Retinal pigment epithelial cell (primary cell): Measurements from ENCODE around the gene SUCO.

Experiments used
- DNase-seq: peaks from one replicate; pipeline ENCODE4 v3.0.0-alpha.2; 2010; ENCODE audit warnings: low read depth
- H3K4me3 ChIP-seq: 2 replicates; pipeline ENCODE4 v1.5.1; 2011; ENCODE audit warnings: mild to moderate bottlenecking, low read length, control low read depth, moderate library complexity
- CTCF ChIP-seq: conservative IDR thresholded peaks from 2 replicates; pipeline ENCODE4 v1.5.1; 2011; ENCODE audit warnings: low read depth, low read length, control low read depth, inconsistent platforms

Gene SUCO

GRCh38 chr1:172653015-172653709, 120.2 kb downstream of the SUCO start:
- no peak for DNase-seq
- TF ChIP-seq CTCF, result no peak
- H3K4me3 ChIP-seq, result no peak overlapping the region

GRCh38 chr1:172654535-172654934, 121.6 kb downstream of the SUCO start:
- no peak overlapping the region for H3K4me3 ChIP-seq
- DNase-seq, result no peak
- no peak for TF ChIP-seq CTCF

GRCh38 chr1:172656576-172656975, 123.6 kb downstream of the SUCO start:
- DNase-seq, result no peak
- no peak overlapping the region for H3K4me3 ChIP-seq
- TF ChIP-seq CTCF, result no peak

GRCh38 chr1:172657586-172657985, 124.6 kb downstream of the SUCO start:
- H3K4me3 ChIP-seq, result no peak overlapping the region
- TF ChIP-seq CTCF, result no peak
- no peak for DNase-seq

- TF ChIP-seq CTCF, result no peak
- H3K4me3 ChIP-seq, result no peak within 1 kb of the TSS
- DNase-seq, result no peak
Measured at GRCh38 chr1:172658871-172659453, 126.0 kb downstream of the SUCO start, which contains the start of gene FASLG. FASLG (plus strand) TSS chr1:172659103; CDS start chr1:172659202, 99 bp downstream.

GRCh38 chr1:172661107-172661506, 128.2 kb downstream of the SUCO start:
- no peak overlapping the region for H3K4me3 ChIP-seq
- no peak for DNase-seq
- TF ChIP-seq CTCF, result no peak
